HCT116 (cell line): Measurements from ENCODE around the gene TEKT5. TPM values are rescaled to one million over a fixed set of nuclear protein-coding genes. Genes with fewer than 3 reads are reported as not detected.

Experiments used
- ATAC-seq: fragments of 200-7000 bp; cut with Tn5 transposase; 2 replicates; pipeline ENCODE4 v1.9.1; 2020; ENCODE audit warnings: mild to moderate bottlenecking, moderate library complexity
- BruUV-seq: library from RNA; stranded (reverse); fragments of 400-500 nt; replicated peaks from 2 replicates; lab custom pipeline; 2021; lab: Mats Ljungman, UMichigan
- CTCF ChIA-PET: fragments of 300-600 bp; sonication (Branson Sonifier 250); formaldehyde crosslinking; loops from one replicate; lab custom pipeline; 2021; ENCODE audit warnings: antibody characterized with exemption; lab: Charles Lee
- POLR2A ChIA-PET: fragments of 300-600, 350-600 bp; sonication (Branson Sonifier 250); formaldehyde crosslinking; loops from one replicate; lab custom pipeline; 2021; ENCODE audit warnings: antibody characterized with exemption; lab: Charles Lee
- RAD21 ChIA-PET, 2 experiments: fragments of 300-600 bp; sonication (Branson Sonifier 250); formaldehyde crosslinking; loops; one replicate each; lab custom pipeline; 2023; ENCODE audit warnings: low total read pairs in 2 of 2; ENCODE audit not compliant: uncharacterized antibody in 2 of 2, unreplicated experiment in 2 of 2, low non-redundant PET in 1 of 2; lab: Charles Lee
- DNase-seq: peaks from one replicate; pipeline ENCODE4 v3.0.0-alpha.2; 2010; ENCODE audit warnings: low read depth, low spot score
- H2AFZ ChIP-seq: fragments of 200-600 bp; shearing (Covaris generic), sonication (generic); 2 replicates; pipeline ENCODE4 v1.6.1; 2017; ENCODE audit warnings: low read depth, mixed run types, mixed read lengths, antibody characterized with exemption, low read length; ENCODE audit not compliant: poor library complexity, severe bottlenecking
- H3K27ac ChIP-seq: 2 replicates; pipeline ENCODE4 v1.5.1; 2012; ENCODE audit warnings: low read depth, low read length
- H3K27me3 ChIP-seq: fragments of 200-600 bp; sonication (generic); 2 replicates; pipeline ENCODE4 v1.6.1; 2016; ENCODE audit warnings: mixed run types, low read length, mixed read lengths; ENCODE audit not compliant: insufficient read depth
- H3K36me3 ChIP-seq, 2 experiments: fragments of 200-500 bp in 1 of 2; fragments of 200-600 bp in 1 of 2; sonication (Bioruptor generic) in 1 of 2; sonication (generic) in 1 of 2; 2 replicates each; pipeline versions ENCODE4 v1.5.1 to v1.6.1; 2014 to 2016; ENCODE audit warnings: low read length in 2 of 2, inconsistent platforms in 1 of 2, mixed read lengths in 1 of 2, mixed run types in 1 of 2; ENCODE audit not compliant: insufficient read depth in 2 of 2, control insufficient read depth in 1 of 2
- H3K4me1 ChIP-seq, 2 experiments: fragments of 200-600 bp in 1 of 2; sonication (generic) in 1 of 2; 2 replicates each; pipeline versions ENCODE4 v1.5.1 to v1.6.1; 2012 to 2017; ENCODE audit warnings: low read length in 2 of 2, inconsistent platforms in 1 of 2, mild to moderate bottlenecking in 1 of 2, mixed read lengths in 1 of 2, mixed run types in 1 of 2, moderate library complexity in 1 of 2; ENCODE audit not compliant: insufficient read depth in 2 of 2, control insufficient read depth in 1 of 2
- H3K4me2 ChIP-seq: fragments of 200-600 bp; sonication (generic); 2 replicates; pipeline ENCODE4 v1.6.1; 2017; ENCODE audit warnings: mixed run types, low read length, mixed read lengths
- H3K4me3 ChIP-seq, 2 experiments: fragments of 200-600 bp in 1 of 2; sonication (generic) in 1 of 2; replicated peaks in 1 of 2; 2 replicates each; pipeline ENCODE4 v1.5.1; 2011 to 2016; ENCODE audit warnings: low read length in 2 of 2, control low read depth in 1 of 2, low read depth in 1 of 2, mild to moderate bottlenecking in 1 of 2, mixed read lengths in 1 of 2, mixed run types in 1 of 2
- H3K79me2 ChIP-seq: fragments of 200-600 bp; sonication (generic); 2 replicates; pipeline ENCODE4 v1.6.1; 2017; ENCODE audit warnings: mild to moderate bottlenecking, mixed run types, low read length, moderate library complexity, mixed read lengths; ENCODE audit not compliant: insufficient read depth
- H3K9ac ChIP-seq: fragments of 200-600 bp; sonication (generic); 2 replicates; pipeline ENCODE4 v1.6.1; 2016; ENCODE audit warnings: low read length, mixed read lengths
- H3K9me2 ChIP-seq: fragments of 200-600 bp; sonication (generic), shearing (Covaris generic); 2 replicates; pipeline ENCODE4 v1.6.1; 2017; ENCODE audit warnings: mixed run types, mild to moderate bottlenecking, moderate library complexity; ENCODE audit not compliant: insufficient read depth
- H3K9me3 ChIP-seq, 2 experiments: fragments of 200-500 bp in 1 of 2; fragments of 200-600 bp in 1 of 2; sonication (Bioruptor generic) in 1 of 2; sonication (generic) in 1 of 2; 2 replicates each; pipeline ENCODE4 v1.6.1; 2014 to 2017; ENCODE audit warnings: low read length in 2 of 2, mixed read lengths in 2 of 2, inconsistent platforms in 1 of 2, low read depth in 1 of 2, mild to moderate bottlenecking in 1 of 2, mixed run types in 1 of 2, moderate library complexity in 1 of 2; ENCODE audit not compliant: control insufficient read depth in 1 of 2, insufficient read depth in 1 of 2
- H4K20me1 ChIP-seq: fragments of 200-600 bp; sonication (generic), shearing (Covaris generic); 2 replicates; pipeline ENCODE4 v1.6.1; 2017; ENCODE audit warnings: mixed run types, mild to moderate bottlenecking, moderate library complexity; ENCODE audit not compliant: insufficient read depth
- ATF3 ChIP-seq: IDR thresholded peaks from 2 replicates; pipeline ENCODE4 v1.6.1; 2012
- CBX3 ChIP-seq: IDR thresholded peaks from 2 replicates; pipeline ENCODE4 v1.6.1; 2012; ENCODE audit warnings: low read depth
- CEBPB ChIP-seq: IDR thresholded peaks from 2 replicates; pipeline ENCODE4 v1.6.1; 2012; ENCODE audit warnings: low read depth
- EGR1 ChIP-seq: IDR thresholded peaks from 2 replicates; pipeline ENCODE4 v1.6.1; 2012; ENCODE audit warnings: low read depth
- ELF1 ChIP-seq: IDR thresholded peaks from 2 replicates; pipeline ENCODE4 v1.6.1; 2012; ENCODE audit warnings: low read depth, borderline replicate concordance
- EZH2 ChIP-seq: fragments of 200-600 bp; sonication (generic); IDR thresholded peaks from 2 replicates; pipeline ENCODE4 v1.6.1; 2017; ENCODE audit warnings: antibody characterized with exemption, mixed run types
- FOSL1 ChIP-seq: IDR thresholded peaks from 2 replicates; pipeline ENCODE4 v1.6.1; 2012; ENCODE audit warnings: low read depth
- JUND ChIP-seq: IDR thresholded peaks from 2 replicates; pipeline ENCODE4 v1.6.1; 2012
- MAX ChIP-seq: IDR thresholded peaks from 2 replicates; pipeline ENCODE4 v1.6.1; 2012
- POLR2AphosphoS5 ChIP-seq: IDR thresholded peaks from 2 replicates; pipeline ENCODE4 v1.6.1; 2011; ENCODE audit warnings: mild to moderate bottlenecking, low read depth, low read length, moderate library complexity
- RAD21 ChIP-seq: IDR thresholded peaks from 2 replicates; pipeline ENCODE4 v1.6.1; 2012; ENCODE audit warnings: low read depth, mild to moderate bottlenecking
- REST ChIP-seq: IDR thresholded peaks from 2 replicates; pipeline ENCODE4 v1.6.1; 2012; ENCODE audit warnings: low read depth
- SIN3A ChIP-seq: IDR thresholded peaks from 2 replicates; pipeline ENCODE4 v1.6.1; 2012; ENCODE audit warnings: low read depth
- SP1 ChIP-seq: IDR thresholded peaks from 2 replicates; pipeline ENCODE4 v1.6.1; 2012; ENCODE audit warnings: low read depth
- SRF ChIP-seq: IDR thresholded peaks from 2 replicates; pipeline ENCODE4 v1.6.1; 2012; ENCODE audit warnings: low read depth
- ZNF274 ChIP-seq: fragments of 200-500 bp; sonication (Bioruptor generic); IDR thresholded peaks from 2 replicates; pipeline ENCODE4 v1.6.1; 2014; ENCODE audit warnings: mild to moderate bottlenecking, low read depth, low read length, inconsistent platforms
- intact Hi-C: fragments of 100-400 bp; cut with micrococcal nuclease; formaldehyde crosslinking; loops from 2 replicates; pipeline ENCODE4 v1.10.0; 2022
- total RNA-seq: library from RNA; stranded (reverse); gene quantifications from one replicate; pipeline ENCODE4 v1.2.1, GENCODE V29; 2021; ENCODE audit not compliant: unreplicated experiment
- TF ChIP-seq, protein P1 (sequence below): IDR thresholded peaks from 2 replicates; pipeline ENCODE4 v1.6.1; 2011; ENCODE audit warnings: mild to moderate bottlenecking, low read length, moderate library complexity; ENCODE audit not compliant: insufficient replicate concordance; ENCODE audit errors: extremely low read depth

Gene TEKT5
- total RNA-seq, 1 experiment from 2014 or later, result 0.37 TPM

- no peak for DNase-seq
- RAD21 ChIA-PET, result no interaction called here
- no TSS peak for BruUV-seq
- no peaks in the 10 kb centered on the region for H3K9me2 ChIP-seq
- H3K4me3 ChIP-seq, result no peak overlapping the region
- no peaks in the 10 kb centered on the region for H3K9me3 ChIP-seq
- CTCF ChIA-PET, result no interaction called here
- H3K79me2 ChIP-seq, result no peaks in the 10 kb centered on the region
- H3K4me2 ChIP-seq, result no peak overlapping the region
- H3K27ac ChIP-seq, result no peak overlapping the region
- intact Hi-C loops, result no loop called here
- no peaks in the 10 kb centered on the region for H4K20me1 ChIP-seq
- no peaks in the 10 kb centered on the region for H3K36me3 ChIP-seq
- POLR2A ChIA-PET, result no interaction called here
- no peaks in the 10 kb centered on the region for H3K4me1 ChIP-seq
- no peak overlapping the region for H3K9ac ChIP-seq
- ATAC-seq, result no peak
- TF ChIP-seq ATF3 (no peak), POLR2AphosphoS5 (no peak), SRF (no peak), SIN3A (no peak), RAD21 (no peak), EZH2 (no peak), ELF1 (no peak), CEBPB (no peak), FOSL1 (no peak)
- no peaks in the 10 kb centered on the region for H3K27me3 ChIP-seq
- no peak overlapping the region for H2AFZ ChIP-seq
Observed at GRCh38 chr16:10685709-10686108, 9.0 kb downstream of the TEKT5 start.

DNA sequence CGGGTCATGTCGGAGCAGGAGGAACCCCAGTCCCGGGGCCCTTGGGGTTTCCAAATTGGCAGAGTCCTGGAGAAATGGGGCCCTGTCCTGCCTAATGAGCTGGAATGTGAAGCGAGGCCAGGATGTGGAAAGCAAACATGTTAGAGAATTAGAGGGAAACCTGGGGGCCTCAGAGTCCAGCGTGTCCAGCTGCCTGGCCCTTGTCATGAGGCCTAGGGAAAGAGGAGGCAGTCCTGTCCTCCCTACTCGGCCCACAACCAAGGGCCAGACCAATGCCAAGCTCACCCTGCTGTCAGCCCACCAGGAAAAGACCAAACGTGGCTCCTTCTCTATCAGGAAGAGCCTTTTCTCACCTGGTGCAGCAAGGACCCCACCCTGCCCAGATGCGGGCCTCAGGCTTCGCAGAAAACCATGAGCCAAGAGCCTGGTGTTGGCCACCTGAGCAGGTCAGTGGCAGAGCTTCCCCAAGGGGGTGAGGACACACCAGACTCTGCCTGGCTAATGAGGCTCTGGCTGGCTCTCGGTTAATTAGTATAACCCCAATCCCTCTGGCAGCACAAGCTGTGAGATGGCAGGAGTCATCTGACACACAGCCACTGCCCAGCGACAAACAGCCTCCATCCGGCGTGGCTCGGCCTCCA lies 10.1 kb downstream of the TEKT5 start:
- no TSS peak for BruUV-seq
- RAD21 ChIA-PET, result no interaction called here
- TF ChIP-seq REST, result no peak
- no peak for TF ChIP-seq SP1
- TF ChIP-seq EGR1, result no peak
- no peak for TF ChIP-seq CEBPB
- no peak for TF ChIP-seq JUND
- TF ChIP-seq ZNF274, result no peak
- TF ChIP-seq EZH2, result no peak
- TF ChIP-seq CBX3, result no peak
- TF ChIP-seq, protein P1, sequence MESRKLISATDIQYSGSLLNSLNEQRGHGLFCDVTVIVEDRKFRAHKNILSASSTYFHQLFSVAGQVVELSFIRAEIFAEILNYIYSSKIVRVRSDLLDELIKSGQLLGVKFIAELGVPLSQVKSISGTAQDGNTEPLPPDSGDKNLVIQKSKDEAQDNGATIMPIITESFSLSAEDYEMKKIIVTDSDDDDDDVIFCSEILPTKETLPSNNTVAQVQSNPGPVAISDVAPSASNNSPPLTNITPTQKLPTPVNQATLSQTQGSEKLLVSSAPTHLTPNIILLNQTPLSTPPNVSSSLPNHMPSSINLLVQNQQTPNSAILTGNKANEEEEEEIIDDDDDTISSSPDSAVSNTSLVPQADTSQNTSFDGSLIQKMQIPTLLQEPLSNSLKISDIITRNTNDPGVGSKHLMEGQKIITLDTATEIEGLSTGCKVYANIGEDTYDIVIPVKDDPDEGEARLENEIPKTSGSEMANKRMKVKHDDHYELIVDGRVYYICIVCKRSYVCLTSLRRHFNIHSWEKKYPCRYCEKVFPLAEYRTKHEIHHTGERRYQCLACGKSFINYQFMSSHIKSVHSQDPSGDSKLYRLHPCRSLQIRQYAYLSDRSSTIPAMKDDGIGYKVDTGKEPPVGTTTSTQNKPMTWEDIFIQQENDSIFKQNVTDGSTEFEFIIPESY, result no peak
- TF ChIP-seq MAX, result no peak
- no peak for TF ChIP-seq RAD21

More for the DNA sequence above, 10.1 kb downstream of the TEKT5 start:
- no peaks in the 10 kb centered on the region for H3K9me3 ChIP-seq
- intact Hi-C loops, result no loop called here
- H3K9me2 ChIP-seq, result no peaks in the 10 kb centered on the region
- H2AFZ ChIP-seq, result no peak overlapping the region
- no peaks in the 10 kb centered on the region for H3K36me3 ChIP-seq
- no peaks in the 10 kb centered on the region for H3K79me2 ChIP-seq
- ChIA-PET CTCF (no interaction called here), POLR2A (no interaction called here)
- DNase-seq, result no peak
- ATAC-seq, result no peak
- H3K4me1 ChIP-seq, result no peaks in the 10 kb centered on the region
- H3K4me3 ChIP-seq, result no peak overlapping the region
- no peak overlapping the region for H3K9ac ChIP-seq
- H3K27me3 ChIP-seq, result no peaks in the 10 kb centered on the region
- no peak overlapping the region for H3K4me2 ChIP-seq
- H3K27ac ChIP-seq, result no peak overlapping the region
- no peaks in the 10 kb centered on the region for H4K20me1 ChIP-seq
